Measurements from ENCODE around the gene GIGYF1. TPM values are rescaled to one million over a fixed set of nuclear protein-coding genes. Genes with fewer than 3 reads are reported as not detected.
A peak's percentile ranks its signal among the peaks of the same experiment; 100 is the strongest.
"Not testable (repeated sequence)": the region's sequence is repeated elsewhere in the genome, so short reads cannot be mapped to it uniquely, and the experiment has no call there.

Gene GIGYF1
- total RNA-seq, 4 donors from 2014 or later: 16.4 to 21.1 (median 16.6) TPM

- peak within 1 kb of the TSS; percentile 92 to 98 (median 93) for H3K27ac ChIP-seq
- peak; percentile 98 for ATAC-seq
- H3K36me3 ChIP-seq: peaks cover 0 to 4% of the 10 kb centered on the region in 2 donors
- TF ChIP-seq CTCF (IDR thresholded peaks at IDR 0.05 in 4 of 5, conservative IDR thresholded peaks at IDR 0.05 in 1 of 5) (no peak), POLR2A (IDR thresholded peaks at IDR 0.05) (peak; percentile 58 to 60)
- peak; percentile 97 to 98 for DNase-seq
- H3K27me3 ChIP-seq: no peaks in the 10 kb centered on the region
- H3K4me1 ChIP-seq: peaks cover 14 to 17% of the 10 kb centered on the region in 2 donors
- in situ Hi-C loops (cut with MboI; ENCODE audit: low sequenced_read_pairs in 4 of 4) (loop anchor here (10.0 to 25.0 kb wide), 4 partner anchors 149 to 244 kb away; partner anchors contain the start of genes SLC12A9 (in 3 of the 4), TRIP6 (in 2 of the 4) and SPACDR (in 1 of the 4)), intact Hi-C loops (cut with DNase I; ENCODE audit: low total_unique reads) (loop anchor here (1.0 to 10.0 kb wide), 8 partner anchors 13 to 351 kb away; partner anchors contain the start of genes ACHE, GNB2, MOSPD3 and SLC12A9)
- H3K4me3 ChIP-seq: peak within 1 kb of the TSS; percentile 92 to 97 (median 96)
- no peaks in the 10 kb centered on the region for H3K9me3 ChIP-seq
These were observed 12.0 kb upstream of the GIGYF1 start, which contains the start of gene POP7 for GRCh38 chr7:100705753-100706671. TSS of gene POP7 (plus strand) at chr7:100706121. CDS start at chr7:100706831, 710 bp downstream.

- peaks cover 0 to 4% of the 10 kb centered on the region in 2 donors for H3K36me3 ChIP-seq
- ATAC-seq: peak; percentile 63 to 70
- H3K27me3 ChIP-seq: no peaks in the 10 kb centered on the region
- in situ Hi-C loops (cut with MboI; ENCODE audit: low sequenced_read_pairs in 4 of 4): loop anchor here (10.0 to 25.0 kb wide), 4 partner anchors 149 to 243 kb away; partner anchors contain the start of genes SLC12A9 (in 3 of the 4), TRIP6 (in 2 of the 4) and SPACDR (in 1 of the 4)
- no peaks in the 10 kb centered on the region for H3K9me3 ChIP-seq
- intact Hi-C loops (cut with DNase I; ENCODE audit: low total_unique reads): loop anchor here (1.0 to 10.0 kb wide), 6 partner anchors 20 to 352 kb away; partner anchors contain the start of genes ACHE, MOSPD3, SLC12A9 and TSC22D4
- H3K27ac ChIP-seq: peak overlapping the region; percentile 92 to 98 (median 93)
- H3K4me3 ChIP-seq: peak overlapping the region; percentile 92 to 97 (median 96)
- peak; percentile 31 to 64 for DNase-seq
- TF ChIP-seq CTCF (IDR thresholded peaks at IDR 0.05 in 4 of 5, conservative IDR thresholded peaks at IDR 0.05 in 1 of 5) (peak; percentile 82 to 96 (median 93)), POLR2A (IDR thresholded peaks at IDR 0.05) (no peak)
- peaks cover 14 to 17% of the 10 kb centered on the region in 2 donors for H3K4me1 ChIP-seq
These were observed 11.3 kb upstream of the GIGYF1 start for GRCh38 chr7:100705320-100705752.

GRCh38 chr7:100701089-100701488 is 7.0 kb upstream of the GIGYF1 start:
- intact Hi-C loops (cut with DNase I; ENCODE audit: low total_unique reads) (loop anchor here (10.0 kb wide), 1 partner anchor 226 kb away; the partner anchor contains the start of gene TSC22D4), in situ Hi-C loops (cut with MboI; ENCODE audit: low sequenced_read_pairs in 4 of 4) (loop anchor here (10.0 to 25.0 kb wide), 4 partner anchors 154 to 239 kb away; partner anchors contain the start of genes SLC12A9 (in 3 of the 4), TRIP6 (in 2 of the 4) and SPACDR (in 1 of the 4))
- not testable (repeated sequence) for H3K9me3 ChIP-seq, H3K4me1 ChIP-seq, DNase-seq, H3K36me3 ChIP-seq, H3K27ac ChIP-seq, H3K4me3 ChIP-seq, ATAC-seq, H3K27me3 ChIP-seq

GRCh38 chr7:100699018-100699417 is 5.0 kb upstream of the GIGYF1 start:
- Histone ChIP-seq H3K27ac (no peak overlapping the region), H3K27me3 (no peaks in the 10 kb centered on the region), H3K4me1 (peaks cover 3 to 6% of the 10 kb centered on the region in 2 donors), H3K9me3 (no peaks in the 10 kb centered on the region), H3K4me3 (no peak overlapping the region), H3K36me3 (no peaks in the 10 kb centered on the region)
- DNase-seq: no peak
- ATAC-seq: no peak
- in situ Hi-C loops (cut with MboI; ENCODE audit: low sequenced_read_pairs in 4 of 4): loop anchor here in 2 of 4 donors (10.0 kb wide), 2 partner anchors 114 to 224 kb away; partner anchors contain the start of genes TSC22D4 (in 2 of the 2), FBXO24 (in 1 of the 2) and LRCH4 (in 1 of the 2)
- intact Hi-C loops (cut with DNase I; ENCODE audit: low total_unique reads): no loop called here
- TF ChIP-seq POLR2A (IDR thresholded peaks at IDR 0.05): no peak
- no peak for TF ChIP-seq CTCF (IDR thresholded peaks at IDR 0.05 in 4 of 5, conservative IDR thresholded peaks at IDR 0.05 in 1 of 5)
